GM20000 (cell line): ENCODE measurements around the gene ADAT3.

Experiments used
- DNase-seq: peaks from one replicate; pipeline ENCODE4 v3.0.0; 2012; ENCODE audit warnings: low spot score
- TF ChIP-seq, protein P1 (sequence below): IDR thresholded peaks from 2 replicates; pipeline ENCODE4 v1.5.1; 2012; ENCODE audit warnings: mild to moderate bottlenecking, control low read depth; ENCODE audit errors: extremely low read depth, missing control alignments

Gene ADAT3

DNA sequence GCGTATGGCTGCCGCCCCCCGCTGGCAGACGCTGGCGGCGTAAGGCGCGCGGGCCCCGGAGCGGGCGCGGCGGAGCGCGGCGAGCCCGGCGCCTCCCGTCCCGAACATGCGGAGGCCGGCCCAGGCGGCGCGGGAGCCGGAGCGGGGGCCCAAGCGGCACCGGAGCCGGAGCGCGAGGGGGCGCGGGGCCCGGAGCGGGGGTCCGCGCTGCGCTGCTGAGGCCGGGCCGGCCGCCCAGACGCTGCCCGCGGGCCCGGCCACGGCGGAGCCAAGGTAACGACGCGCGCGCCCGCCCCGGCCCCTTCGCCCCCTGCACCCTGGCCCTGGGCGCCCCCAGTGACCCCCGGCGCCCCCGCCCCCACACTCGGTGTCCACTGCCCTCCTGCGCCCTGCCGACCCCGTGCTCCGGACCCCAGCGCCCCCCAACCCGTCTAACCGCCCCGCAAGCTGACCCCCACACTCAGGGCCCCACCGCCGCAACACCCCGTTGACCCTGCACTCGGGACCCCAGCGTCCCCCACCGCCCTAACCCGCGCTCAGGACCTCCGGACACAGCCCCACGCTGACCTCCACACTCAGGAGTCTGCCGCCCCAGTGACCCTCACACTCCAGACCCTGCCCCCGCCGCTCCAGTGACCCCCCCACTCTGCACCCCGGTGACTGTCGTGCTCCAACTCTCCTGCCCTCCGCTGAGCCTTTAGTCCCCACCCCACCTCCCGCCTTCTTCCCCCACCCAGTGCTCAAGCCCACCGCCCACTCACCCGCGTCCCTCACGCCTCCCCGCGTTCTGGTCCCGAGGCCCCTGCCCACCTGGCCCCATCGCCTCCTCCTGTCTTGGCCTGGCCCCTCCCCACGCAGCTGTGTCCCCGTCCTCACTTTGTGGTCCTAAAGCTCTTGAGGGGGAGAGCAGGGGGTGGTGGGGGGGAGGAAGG is 36.2 kb downstream of the ADAT3 start, which contains the start of gene CSNK1G2:
CSNK1G2 (plus strand) TSS at position 27 of the 932 bp plus-strand sequence. CDS start 28,601 bp downstream, outside the sequence.
- TF ChIP-seq, protein P1, sequence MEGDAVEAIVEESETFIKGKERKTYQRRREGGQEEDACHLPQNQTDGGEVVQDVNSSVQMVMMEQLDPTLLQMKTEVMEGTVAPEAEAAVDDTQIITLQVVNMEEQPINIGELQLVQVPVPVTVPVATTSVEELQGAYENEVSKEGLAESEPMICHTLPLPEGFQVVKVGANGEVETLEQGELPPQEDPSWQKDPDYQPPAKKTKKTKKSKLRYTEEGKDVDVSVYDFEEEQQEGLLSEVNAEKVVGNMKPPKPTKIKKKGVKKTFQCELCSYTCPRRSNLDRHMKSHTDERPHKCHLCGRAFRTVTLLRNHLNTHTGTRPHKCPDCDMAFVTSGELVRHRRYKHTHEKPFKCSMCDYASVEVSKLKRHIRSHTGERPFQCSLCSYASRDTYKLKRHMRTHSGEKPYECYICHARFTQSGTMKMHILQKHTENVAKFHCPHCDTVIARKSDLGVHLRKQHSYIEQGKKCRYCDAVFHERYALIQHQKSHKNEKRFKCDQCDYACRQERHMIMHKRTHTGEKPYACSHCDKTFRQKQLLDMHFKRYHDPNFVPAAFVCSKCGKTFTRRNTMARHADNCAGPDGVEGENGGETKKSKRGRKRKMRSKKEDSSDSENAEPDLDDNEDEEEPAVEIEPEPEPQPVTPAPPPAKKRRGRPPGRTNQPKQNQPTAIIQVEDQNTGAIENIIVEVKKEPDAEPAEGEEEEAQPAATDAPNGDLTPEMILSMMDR: peak; percentile 61
- no peak for DNase-seq

- TF ChIP-seq, protein P1: no peak
- peak; percentile 87 for DNase-seq
Observed at GRCh38 chr19:1942078-1942933, 37.1 kb downstream of the ADAT3 start.

- DNase-seq: no peak
- TF ChIP-seq, protein P1: no peak
Observed at GRCh38 chr19:1942934-1943555, 37.8 kb downstream of the ADAT3 start.

- no peak for DNase-seq
- TF ChIP-seq, protein P1: no peak
Observed at GRCh38 chr19:1943661-1944087, 38.5 kb downstream of the ADAT3 start.

DNA sequence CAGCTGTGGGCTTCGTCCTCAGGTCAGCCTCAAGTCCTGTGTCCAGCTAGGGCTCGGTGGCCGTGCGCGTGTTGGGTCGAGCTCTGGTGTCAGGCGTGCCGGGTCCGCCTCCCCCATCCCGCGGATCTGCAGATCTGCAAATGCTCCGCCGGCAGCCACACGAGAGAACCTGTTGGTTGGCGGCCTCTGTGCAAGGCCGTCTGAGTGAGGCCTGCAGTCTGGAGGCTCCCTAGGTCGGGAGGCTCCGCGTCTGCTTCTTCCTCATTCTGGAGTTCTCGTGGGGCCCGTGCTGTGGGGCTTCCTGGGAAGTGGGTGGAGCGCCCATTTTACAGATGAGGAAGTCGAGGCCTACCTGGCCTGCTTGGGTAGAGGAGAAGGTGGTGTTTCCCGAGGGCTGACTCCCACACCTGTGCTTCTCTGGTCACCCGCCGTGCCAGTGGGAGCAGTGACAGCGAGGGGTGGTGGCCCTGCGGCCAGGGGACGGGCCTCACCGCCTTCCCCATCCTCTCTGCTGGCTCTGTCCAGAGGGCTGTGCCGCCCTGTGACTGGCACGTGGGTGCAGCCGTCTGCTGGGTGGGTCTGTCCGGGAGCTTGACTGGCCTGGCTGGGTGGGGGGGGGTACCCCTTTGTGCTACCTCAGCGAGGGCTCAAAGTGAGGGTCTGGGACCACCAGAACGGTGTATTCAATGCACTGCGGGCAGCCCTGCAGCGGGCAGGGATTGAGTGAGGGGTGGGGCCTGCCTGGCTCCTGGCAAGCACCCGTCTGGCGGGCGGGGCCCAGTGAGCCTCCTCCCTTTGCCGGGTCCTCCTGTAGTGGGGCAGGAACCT is 39.1 kb downstream of the ADAT3 start:
- DNase-seq: no peak
- TF ChIP-seq, protein P1: no peak

DNA sequence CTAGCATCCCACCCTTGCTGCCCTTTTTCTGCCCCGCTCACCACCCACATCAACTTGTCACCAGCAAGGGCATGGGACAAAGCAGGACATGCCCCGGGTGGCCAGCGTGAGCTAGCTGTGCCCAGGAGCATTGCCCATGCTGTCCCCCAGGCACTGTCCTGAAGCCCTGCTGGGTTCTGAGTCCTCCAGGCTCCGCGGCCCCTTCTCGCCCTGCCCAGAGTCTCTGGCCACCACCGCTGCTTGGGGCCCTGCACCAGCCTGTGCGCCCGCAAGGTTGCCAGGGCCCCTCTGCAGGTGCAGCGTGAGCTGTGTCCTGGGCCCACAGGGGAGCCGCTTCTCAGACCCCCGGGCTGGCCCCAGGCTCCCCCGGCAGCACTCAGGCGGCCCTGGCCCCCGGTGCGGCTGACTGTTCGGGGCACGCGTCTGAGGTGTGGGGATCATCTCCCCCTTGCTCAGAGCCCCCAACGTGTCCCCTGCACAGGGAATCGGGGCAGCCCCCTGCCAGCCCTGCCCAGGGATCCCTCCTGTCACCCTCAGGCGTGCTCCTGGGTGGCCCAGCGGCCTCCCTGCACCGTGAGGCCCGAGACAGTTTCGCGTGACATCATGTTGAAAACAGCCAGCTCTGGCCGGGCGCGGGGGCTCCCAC is 39.8 kb downstream of the ADAT3 start:
- TF ChIP-seq, protein P1: no peak

More for the DNA sequence above, 39.8 kb downstream of the ADAT3 start:
- DNase-seq: no peak
